HL-60 (cell line): Measurements from ENCODE around the gene HDAC9.

Experiments used
- DNase-seq, 2 experiments: peaks; one replicate each; pipeline ENCODE4 v3.0.0-alpha.2; 2010 to 2020; ENCODE audit warnings: low read depth in 1 of 2, low spot score in 1 of 2
- H3K27ac ChIP-seq: fragments of 250-450 bp; sonication (Bioruptor Pico); replicated peaks from 2 replicates; pipeline ENCODE4 v1.5.1; 2020; ENCODE audit warnings: mild to moderate bottlenecking, moderate library complexity
- H3K27me3 ChIP-seq: fragments of 250-450 bp; sonication (Bioruptor Pico); 2 replicates; pipeline ENCODE4 v1.5.1; 2021; ENCODE audit warnings: mild to moderate bottlenecking, moderate library complexity; ENCODE audit not compliant: insufficient read depth, poor library complexity, severe bottlenecking
- H3K4me3 ChIP-seq: replicated peaks from 2 replicates; pipeline ENCODE4 v1.5.1; 2011; ENCODE audit warnings: mild to moderate bottlenecking, control low read depth, low read length; ENCODE audit not compliant: insufficient read depth
- CTCF ChIP-seq: IDR thresholded peaks from one replicate; pipeline ENCODE4 v1.5.1; 2011; ENCODE audit warnings: low read length, control low read depth, inconsistent platforms; ENCODE audit not compliant: insufficient read depth
- GABPA ChIP-seq: IDR thresholded peaks from 2 replicates; pipeline ENCODE4 v1.6.1; 2012; ENCODE audit warnings: low read depth
- POLR2AphosphoS5 ChIP-seq: IDR thresholded peaks from 2 replicates; pipeline ENCODE4 v1.6.1; 2012; ENCODE audit warnings: low read depth
- REST ChIP-seq: IDR thresholded peaks from 2 replicates; pipeline ENCODE4 v1.6.1; 2012; ENCODE audit warnings: low read depth; ENCODE audit not compliant: insufficient replicate concordance
- SPI1 ChIP-seq: IDR thresholded peaks from 2 replicates; pipeline ENCODE4 v1.6.1; 2012; ENCODE audit warnings: low read depth, mild to moderate bottlenecking, borderline replicate concordance

Gene HDAC9

GRCh38 chr7:18498341-18498740 is 2.8 kb downstream of the HDAC9 start:
- Histone ChIP-seq H3K27ac (no peak overlapping the region), H3K27me3 (no peaks in the 10 kb centered on the region), H3K4me3 (no peak overlapping the region)
- no peak for DNase-seq
- TF ChIP-seq REST = no peak
- TF ChIP-seq CTCF = no peak

GRCh38 chr7:18499407-18500177 is 4.0 kb downstream of the HDAC9 start:
- no peak for DNase-seq
- Histone ChIP-seq H3K4me3 (no peak overlapping the region), H3K27ac (no peak overlapping the region), H3K27me3 (no peaks in the 10 kb centered on the region)
- no peak for TF ChIP-seq SPI1
- TF ChIP-seq GABPA = no peak
- no peak for TF ChIP-seq POLR2AphosphoS5
- TF ChIP-seq CTCF = no peak
- TF ChIP-seq REST = no peak

DNA sequence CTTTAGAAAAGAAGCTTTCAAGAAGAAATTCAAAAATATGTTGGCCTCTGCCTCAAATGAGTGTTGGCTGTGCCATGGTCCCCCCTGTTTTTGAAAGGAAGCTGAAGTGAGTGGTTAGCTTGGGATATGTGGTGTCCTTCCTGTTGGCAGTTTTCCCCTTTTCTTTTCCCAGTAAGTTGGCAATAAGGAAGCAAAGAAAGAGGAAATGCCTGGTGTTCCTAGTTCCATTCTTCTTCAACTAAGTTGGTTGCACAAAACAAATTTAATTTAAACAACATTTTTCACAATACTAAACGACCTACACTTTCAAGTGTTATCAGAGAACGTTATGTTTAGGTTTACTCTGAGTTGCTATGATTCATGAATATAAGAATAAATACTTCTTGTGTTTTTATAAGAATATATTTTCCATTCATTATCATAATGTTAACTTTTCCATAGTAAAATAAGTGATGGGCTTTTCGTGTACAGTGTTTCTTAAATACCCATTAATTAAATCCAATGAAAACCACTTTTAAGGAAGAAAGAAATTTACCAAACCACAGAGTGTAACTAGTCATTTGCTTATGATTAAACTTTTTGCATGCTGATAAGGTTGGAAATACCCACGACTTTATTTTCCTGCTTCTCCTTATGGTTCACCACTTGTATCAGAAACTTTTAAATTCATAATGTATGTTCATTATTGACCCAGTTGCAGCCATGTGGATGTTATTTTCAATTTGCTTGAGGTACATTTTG is 7.7 kb downstream of the HDAC9 start:
- no peak for TF ChIP-seq GABPA
- no peak for TF ChIP-seq POLR2AphosphoS5
- TF ChIP-seq CTCF = no peak
- no peak for TF ChIP-seq REST
- no peak for TF ChIP-seq SPI1
- Histone ChIP-seq H3K27me3 (no peaks in the 10 kb centered on the region), H3K27ac (no peak overlapping the region), H3K4me3 (no peak overlapping the region)
- DNase-seq = no peak
